K562 (cell line): ENCODE results near the gene ZNF77. TPM values are rescaled to one million over a fixed set of nuclear protein-coding genes. Genes with fewer than 3 reads are reported as not detected.

Experiments
- ATAC-seq: fragments of 200-7000 bp; cut with Tn5 transposase; 3 replicates; pipeline ENCODE4 v1.9.1; 2020; ENCODE audit warnings: moderate library complexity
- BruUV-seq: library from RNA; stranded (reverse); fragments of 400-500 nt; replicated peaks from 2 replicates; lab custom pipeline; 2021; lab: Mats Ljungman, UMichigan
- CTCF ChIA-PET: fragments of 300-600 bp; formaldehyde crosslinking; extraction: SDS; loops from one replicate; lab custom pipeline; 2021; ENCODE audit warnings: low intra/inter-chr PET ratio; lab: Yijun Ruan, JAX
- POLR2A ChIA-PET: fragments of 300-600, 350-650 bp; sonication (Branson Sonifier 250); formaldehyde crosslinking; extraction: SDS; loops from one replicate; lab custom pipeline; 2021; ENCODE audit warnings: antibody characterized with exemption, inconsistent platforms; lab: Yijun Ruan, JAX
- DNase-seq, 4 experiments: peaks; one replicate each; pipeline versions ENCODE4 v3.0.0 to v3.0.0-alpha.2; 2011 to 2018; ENCODE audit warnings: low spot score in 3 of 4, mixed read lengths in 3 of 4; ENCODE audit errors: extremely low read depth in 1 of 4
- FAIRE-seq: peaks from 2 replicates; lab custom pipeline; 2011; peaks lifted over from hg19 to GRCh38; lab: Jason Lieb, UNC
- H2AFZ ChIP-seq: 2 replicates; pipeline ENCODE4 v1.6.0; 2011; ENCODE audit warnings: low read depth, low read length, control low read depth, inconsistent platforms
- H3K27ac ChIP-seq: fragments of 200-600 bp; 3 replicates; pipeline ENCODE4 v1.8.0; 2011; ENCODE audit warnings: low read depth, mild to moderate bottlenecking, control low read depth, inconsistent platforms, low read length, moderate library complexity, mixed read lengths; ENCODE audit errors: extremely low read depth
- H3K27me3 ChIP-seq, 2 experiments: fragments of 300-600 bp in 1 of 2; 2 replicates in 1 of 2; 3 replicates in 1 of 2; pipeline versions ENCODE4 v1.6.0 to v1.8.0; 2011; ENCODE audit warnings: inconsistent platforms in 2 of 2, low read length in 2 of 2, mild to moderate bottlenecking in 1 of 2, mixed read lengths in 1 of 2, moderate library complexity in 1 of 2; ENCODE audit not compliant: control insufficient read depth in 2 of 2, insufficient read depth in 2 of 2
- H3K36me3 ChIP-seq: fragments of 300-600 bp; 3 replicates; pipeline ENCODE4 v1.8.0; 2011; ENCODE audit warnings: mild to moderate bottlenecking, low read length, inconsistent platforms; ENCODE audit not compliant: control insufficient read depth, insufficient read depth
- H3K4me1 ChIP-seq, 2 experiments: fragments of 200-600 bp in 1 of 2; replicated peaks in 1 of 2; 2 replicates in 1 of 2; 3 replicates in 1 of 2; pipeline versions ENCODE4 v1.5.1 to v1.8.0; 2011; ENCODE audit warnings: inconsistent platforms in 2 of 2, low read length in 2 of 2, mild to moderate bottlenecking in 1 of 2, mixed read lengths in 1 of 2, moderate library complexity in 1 of 2; ENCODE audit not compliant: control insufficient read depth in 2 of 2, insufficient read depth in 2 of 2
- H3K4me2 ChIP-seq: 2 replicates; pipeline ENCODE4 v1.6.1; 2011; ENCODE audit warnings: low read length, control low read depth, inconsistent platforms, mixed read lengths; ENCODE audit not compliant: insufficient read depth
- H3K4me3 ChIP-seq: fragments of 200-600 bp; sonication (generic), shearing (Covaris generic); 2 replicates; pipeline ENCODE4 v1.5.1; 2016; ENCODE audit warnings: control low read depth, inconsistent platforms
- H3K79me2 ChIP-seq: fragments of 200-600 bp; 3 replicates; pipeline ENCODE4 v1.8.0; 2011; ENCODE audit warnings: low read length, inconsistent platforms; ENCODE audit not compliant: control insufficient read depth, insufficient read depth
- H3K9ac ChIP-seq, 2 experiments: 2 replicates each; pipeline versions ENCODE4 v1.6.0 to v1.6.1; 2011; ENCODE audit warnings: low read depth in 2 of 2, low read length in 2 of 2, control low read depth in 1 of 2, inconsistent platforms in 1 of 2, mild to moderate bottlenecking in 1 of 2, mixed read lengths in 1 of 2; ENCODE audit not compliant: insufficient read depth in 1 of 2
- H3K9me1 ChIP-seq: one replicate; pipeline ENCODE4 v1.6.0; 2011; ENCODE audit warnings: inconsistent platforms, mild to moderate bottlenecking, low read length, moderate library complexity; ENCODE audit not compliant: control insufficient read depth, insufficient read depth
- H3K9me3 ChIP-seq: replicated peaks from 2 replicates; pipeline ENCODE4 v1.5.1; 2011; ENCODE audit warnings: low read depth, low read length, inconsistent platforms; ENCODE audit not compliant: control insufficient read depth, insufficient read depth
- H4K20me1 ChIP-seq: replicated peaks from 2 replicates; pipeline ENCODE4 v1.6.1; 2011; ENCODE audit warnings: low read length, inconsistent platforms, mixed read lengths; ENCODE audit not compliant: control insufficient read depth, insufficient read depth
- ARID4B ChIP-seq: sonication (generic); formaldehyde crosslinking; IDR thresholded peaks from 2 replicates; pipeline ENCODE4 v1.8.0; 2022; ENCODE audit warnings: mild to moderate bottlenecking, missing genetic modification reagents
- CBX2 ChIP-seq: fragments of 200-600 bp; sonication (generic); IDR thresholded peaks from one replicate; pipeline ENCODE4 v1.6.1; 2012; ENCODE audit warnings: mild to moderate bottlenecking, low read length, inconsistent platforms; ENCODE audit not compliant: insufficient read depth, poor library complexity, severe bottlenecking
- CREB1 ChIP-seq, 2 experiments: sonication (generic) in 1 of 2; formaldehyde crosslinking in 1 of 2; IDR thresholded peaks; 2 replicates each; pipeline versions ENCODE4 v1.6.1 to v1.8.0; 2012 to 2022; ENCODE audit warnings: inconsistent platforms in 1 of 2, mild to moderate bottlenecking in 1 of 2, missing genetic modification reagents in 1 of 2, moderate library complexity in 1 of 2
- CXXC5 ChIP-seq: fragments of 250-450 bp; sonication (Bioruptor Pico); IDR thresholded peaks from 2 replicates; pipeline ENCODE4 v1.8.0; 2022; ENCODE audit warnings: inconsistent platforms, mild to moderate bottlenecking, moderate library complexity
- MCM3 ChIP-seq: fragments of 450-650 bp; IDR thresholded peaks from 2 replicates; pipeline ENCODE4 v1.6.1; 2016
- NFE2 ChIP-seq: IDR thresholded peaks from 2 replicates; pipeline ENCODE4 v1.6.1; 2014; ENCODE audit warnings: antibody characterized with exemption, low read depth
- TSHZ1 ChIP-seq: fragments of 250-450 bp; sonication (Bioruptor Pico); IDR thresholded peaks from 2 replicates; pipeline ENCODE4 v1.4.0; 2020; ENCODE audit warnings: mild to moderate bottlenecking, moderate library complexity
- ZNF764 ChIP-seq: fragments of 250-450 bp; sonication (Bioruptor Pico); IDR thresholded peaks from 2 replicates; pipeline ENCODE4 v1.4.0; 2020; ENCODE audit warnings: low read depth, mild to moderate bottlenecking, moderate library complexity
- ZNF778 ChIP-seq: fragments of 450-650 bp; formaldehyde crosslinking; IDR thresholded peaks from 2 replicates; pipeline ENCODE4 v1.4.0; 2020; ENCODE audit warnings: mild to moderate bottlenecking, moderate library complexity
- WGBS: fragments of 100-300 bp; shearing (Covaris generic); methylation state at CpG from one replicate; pipeline ENCODE4 v1.1.6; 2016; ENCODE audit warnings: low coverage, mixed read lengths; ENCODE audit not compliant: insufficient coverage; ENCODE audit errors: missing lambda C conversion rate; 5-methylcytosine and 5-hydroxymethylcytosine counted together
- in situ Hi-C: fragments of 300-500 bp; cut with MboI; formaldehyde crosslinking; loops from 4 replicates; pipeline ENCODE4 v1.15.0; 2018; ENCODE audit warnings: inconsistent platforms, mixed read lengths
- intact Hi-C: fragments of 100-400 bp; cut with micrococcal nuclease; formaldehyde crosslinking; loops from 2 replicates; pipeline ENCODE4 v1.14.2; 2022
- polyA plus RNA-seq, 8 experiments: library from polyadenylated mRNA; depleted of rRNA in 4 of 8; stranded (reverse) in 5 of 8; unstranded in 3 of 8; fragments of >200 nt; fragmentation: Nextera tagmentation in 2 of 8; fragmentation: Illumina TruSeq in 1 of 8; extraction: Ambion mirVana in 2 of 8; extraction: Trizol in 1 of 8; gene quantifications; 2 replicates each; pipeline versions ENCODE4 v1.2.1 to v1.2.3, GENCODE V29; 2011 to 2014; ENCODE audit warnings: inconsistent platforms in 1 of 8, missing spikeins in 1 of 8
- total RNA-seq, 7 experiments: library from RNA; depleted of rRNA in 6 of 7; stranded (reverse); fragments of >200 nt in 6 of 7; fragmentation: Illumina TruSeq in 2 of 7; extraction: Trizol in 2 of 7; gene quantifications; 2 replicates each; pipeline versions ENCODE4 v1.2.1 to v1.2.3, GENCODE V29; 2011 to 2021; ENCODE audit warnings: low replicate concordance in 1 of 7
- TF ChIP-seq, protein P1 (sequence below), 2 experiments: fragments of 250-450 bp in 1 of 2; fragments of 450-650 bp in 1 of 2; sonication (Bioruptor Pico) in 1 of 2; IDR thresholded peaks; 2 replicates each; pipeline versions ENCODE4 v1.6.1 to v1.8.0; 2016 to 2021; ENCODE audit warnings: mild to moderate bottlenecking in 2 of 2, moderate library complexity in 2 of 2, missing compliant biosample characterization in 1 of 2, missing genetic modification characterization in 1 of 2

The ZNF77 gene
- total and polyA plus RNA-seq, 9 of the 15 experiments (the other 6 are each of a cell fraction or from before 2014, with no cell fraction given): 4.3 to 14.5 (median 7.7) TPM

DNA sequence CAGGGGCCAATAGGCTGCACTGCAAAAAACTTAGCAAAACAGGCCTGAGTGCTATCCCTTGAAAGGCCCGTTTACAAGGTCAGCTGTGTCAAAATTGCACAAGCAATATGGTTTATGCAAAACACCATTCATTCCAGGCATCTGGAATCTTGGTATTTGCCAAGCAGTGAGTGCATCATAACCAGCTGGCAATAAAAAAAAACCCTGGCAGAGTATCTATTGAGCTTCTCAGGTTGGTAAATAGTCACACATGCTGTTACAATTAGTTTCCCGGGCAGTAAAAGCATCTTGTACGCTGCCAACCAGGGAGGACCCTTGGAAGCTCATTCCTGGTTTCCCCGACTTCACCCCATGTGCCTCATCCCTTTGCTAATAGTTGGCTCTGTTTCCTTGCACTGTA is 21.3 kb downstream of the ZNF77 start:
- no peak for FAIRE-seq
- intact Hi-C loops: no loop called here
- no peaks in the 10 kb centered on the region; a peak in 1 of 5 replicates for H3K4me1 ChIP-seq
- no peak overlapping the region for H3K27ac ChIP-seq
- BruUV-seq: TSS peak; percentile 31
- no peak overlapping the region for H3K4me2 ChIP-seq
- no peaks in the 10 kb centered on the region for H3K9me1 ChIP-seq
- ChIA-PET POLR2A (interaction anchor here (0.7 to 1.5 kb wide), 3 partner anchors 11 to 46 kb away, joined by 3 to 4 read pairs (median 4); no protein-coding TSS in a partner anchor), CTCF (no interaction called here)
- in situ Hi-C loops: no loop called here
- peaks cover 7% of the 10 kb centered on the region; the same call in 1 of the 3 replicates for H3K36me3 ChIP-seq
- ATAC-seq: no peak
- no peaks in the 10 kb centered on the region for H3K27me3 ChIP-seq
- no peaks in the 10 kb centered on the region for H3K79me2 ChIP-seq
- H4K20me1 ChIP-seq: no peaks in the 10 kb centered on the region
- H3K9me3 ChIP-seq: no peaks in the 10 kb centered on the region; the same call in 1 of the 2 replicates
- TF ChIP-seq TSHZ1 (CRISPR knock-in tag) (no peak), NFE2 (no peak), ZNF778 (CRISPR knock-in tag) (no peak), ARID4B (no peak), MCM3 (no peak), CBX2 (no peak), CXXC5 (no peak), CREB1 (IDR thresholded peaks at IDR 0.05) (no peak), CREB1 (CRISPR knock-in tag; IDR thresholded peaks at IDR 0.05) (no peak), ZNF764 (CRISPR knock-in tag) (no peak)
- TF ChIP-seq, protein P1, sequence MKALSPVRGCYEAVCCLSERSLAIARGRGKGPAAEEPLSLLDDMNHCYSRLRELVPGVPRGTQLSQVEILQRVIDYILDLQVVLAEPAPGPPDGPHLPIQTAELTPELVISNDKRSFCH (CRISPR knock-in tag; IDR thresholded peaks at IDR 0.05): no peak
- TF ChIP-seq, protein P1 (tag; IDR thresholded peaks at IDR 0.05): no peak
- no peak overlapping the region for H2AFZ ChIP-seq
- H3K4me3 ChIP-seq: no peak overlapping the region
- no peak for DNase-seq
- no peak overlapping the region for H3K9ac ChIP-seq
- 49% methylated on average over 4 of the region's 4 CpGs for WGBS
